CD4-positive, alpha-beta T cell treated with Interferon gamma for 1 hour (primary cell): ENCODE measurements around the gene UNC5CL.

Experiments used
- DNase-seq: peaks from one replicate; pipeline ENCODE4 v3.0.0-alpha.2; 2020

The UNC5CL gene

GRCh38 chr6:41000248-41000647 is 38.8 kb downstream of the UNC5CL start:
- DNase-seq = no peak

- peak; percentile 32 for DNase-seq
Observed at GRCh38 chr6:40999569-40999968, 39.5 kb downstream of the UNC5CL start.

GRCh38 chr6:40998661-40999060 is 40.4 kb downstream of the UNC5CL start:
- no peak for DNase-seq

- DNase-seq = no peak
Observed at GRCh38 chr6:40997234-40997957, 41.6 kb downstream of the UNC5CL start.

- DNase-seq = no peak
Observed at GRCh38 chr6:40996591-40997233, 42.3 kb downstream of the UNC5CL start.

- DNase-seq = no peak
Observed at GRCh38 chr6:40992746-40993145, 46.3 kb downstream of the UNC5CL start.

GRCh38 chr6:40990301-40990700 is 48.7 kb downstream of the UNC5CL start:
- DNase-seq = no peak

GRCh38 chr6:40989204-40990169 is 49.5 kb downstream of the UNC5CL start:
- DNase-seq = no peak

GRCh38 chr6:40988634-40989033 is 50.4 kb downstream of the UNC5CL start:
- DNase-seq = no peak

- DNase-seq = no peak
Observed at GRCh38 chr6:40986921-40987819, 51.9 kb downstream of the UNC5CL start.

GRCh38 chr6:40986364-40986763 is 52.7 kb downstream of the UNC5CL start:
- no peak for DNase-seq

- no peak for DNase-seq
Observed at GRCh38 chr6:40983752-40984151, 55.3 kb downstream of the UNC5CL start.

- no peak for DNase-seq
Observed at GRCh38 chr6:40982917-40983316, 56.1 kb downstream of the UNC5CL start.

GRCh38 chr6:40978687-40979289 is 60.2 kb downstream of the UNC5CL start:
- no peak for DNase-seq

- no peak for DNase-seq
Observed at GRCh38 chr6:40977695-40978094, 61.3 kb downstream of the UNC5CL start.

- no peak for DNase-seq
Observed at GRCh38 chr6:40977085-40977484, 61.9 kb downstream of the UNC5CL start.
